ENCODE measurements around the gene YJU2. TPM values are rescaled to one million over a fixed set of nuclear protein-coding genes. Genes with fewer than 3 reads are reported as not detected.

YJU2 gene
- total and polyA plus RNA-seq, 2 of the 13 experiments (the other 11 are each of a cell fraction or from before 2014, with no cell fraction given): 9.3 to 17.9 TPM

GRCh38 chr19:4224470-4224869, 22.4 kb upstream of the YJU2 start (continued):
- TF ChIP-seq PREB (CRISPR knock-in tag; IDR thresholded peaks at IDR 0.05) (no peak), HNRNPK (IDR thresholded peaks at IDR 0.05; ENCODE audit: low read depth, low read length, poor library complexity, severe bottlenecking) (no peak), ZNF263 (CRISPR knock-in tag; IDR thresholded peaks at IDR 0.05) (no peak), RFX5 (IDR thresholded peaks at IDR 0.05; ENCODE audit: low read depth, low read length) (no peak), ZNF713 (CRISPR knock-in tag; IDR thresholded peaks at IDR 0.05) (0 out of 2 replicates have a peak, but pooled peaks have one; percentile 46), SUZ12 (IDR thresholded peaks at IDR 0.05; ENCODE audit: low read depth, low read length) (no peak), ZNF343 (CRISPR knock-in tag; IDR thresholded peaks at IDR 0.05) (no peak), GFI1 (CRISPR knock-in tag; IDR thresholded peaks at IDR 0.05; ENCODE audit: borderline replicate concordance) (peak; percentile 53; the same call in 1 of the 2 replicates), SNAI1 (CRISPR knock-in tag; IDR thresholded peaks at IDR 0.05; ENCODE audit: borderline replicate concordance) (no peak), HES4 (CRISPR knock-in tag; IDR thresholded peaks at IDR 0.05; ENCODE audit: borderline replicate concordance) (no peak), MED13 (CRISPR knock-in tag; IDR thresholded peaks at IDR 0.05) (no peak), EEA1 (CRISPR knock-in tag; IDR thresholded peaks at IDR 0.05; ENCODE audit: borderline replicate concordance) (no peak), PHF20 (CRISPR knock-in tag; IDR thresholded peaks at IDR 0.05) (no peak), ASH2L (IDR thresholded peaks at IDR 0.05; ENCODE audit: insufficient read length, low read depth, low read length) (no peak), KIAA2018 (CRISPR knock-in tag; IDR thresholded peaks at IDR 0.05; ENCODE audit: borderline replicate concordance) (no peak), ZNF891 (CRISPR knock-in tag; IDR thresholded peaks at IDR 0.05) (no peak), SAFB2 (CRISPR knock-in tag; IDR thresholded peaks at IDR 0.05; ENCODE audit: borderline replicate concordance, low read depth) (0 out of 2 replicates have a peak, but pooled peaks have one; percentile 24), TBP (CRISPR knock-in tag; IDR thresholded peaks at IDR 0.05) (no peak), ZGPAT (CRISPR knock-in tag; IDR thresholded peaks at IDR 0.05) (no peak)
